Keratinocyte (primary cell): ENCODE data around the gene NT5DC4. TPM values are rescaled to one million over a fixed set of nuclear protein-coding genes. Genes with fewer than 3 reads are reported as not detected.

Experiments used
- DNase-seq: peaks from one replicate; pipeline ENCODE4 v3.0.0-alpha.2; 2011; ENCODE audit warnings: low read depth, missing footprints, low spot score
- FAIRE-seq: peaks from 2 replicates; lab custom pipeline; 2011; peaks lifted over from hg19 to GRCh38; lab: Jason Lieb, UNC
- H2AFZ ChIP-seq: 2 replicates; pipeline ENCODE4 v1.6.0; 2012; ENCODE audit warnings: low read length, control low read depth, inconsistent platforms; ENCODE audit not compliant: control insufficient read depth
- H3K27ac ChIP-seq: 2 replicates; pipeline ENCODE4 v1.5.1; 2011; ENCODE audit warnings: low read length; ENCODE audit not compliant: control insufficient read depth, insufficient read depth
- H3K27me3 ChIP-seq: 3 replicates; pipeline ENCODE4 v1.6.0; 2011; ENCODE audit warnings: low read length; ENCODE audit not compliant: control insufficient read depth, insufficient read depth; ENCODE audit errors: extremely low read depth
- H3K36me3 ChIP-seq, 2 experiments: 2 replicates in 1 of 2; 3 replicates in 1 of 2; pipeline ENCODE4 v1.5.1; 2011; ENCODE audit warnings: low read length in 2 of 2, mild to moderate bottlenecking in 1 of 2; ENCODE audit not compliant: control insufficient read depth in 2 of 2, insufficient read depth in 2 of 2; ENCODE audit errors: extremely low read depth in 1 of 2
- H3K4me1 ChIP-seq: 3 replicates; pipeline ENCODE4 v1.5.1; 2011; ENCODE audit warnings: low read length; ENCODE audit not compliant: control insufficient read depth, insufficient read depth; ENCODE audit errors: extremely low read depth
- H3K4me2 ChIP-seq: 3 replicates; pipeline ENCODE4 v1.6.0; 2011; ENCODE audit warnings: low read depth, low read length; ENCODE audit not compliant: control insufficient read depth, insufficient read depth; ENCODE audit errors: extremely low read depth
- H3K4me3 ChIP-seq, 3 experiments: fragments of 200-600 bp in 1 of 3; sonication (generic) in 1 of 3; 2 replicates in 2 of 3; 3 replicates in 1 of 3; pipeline ENCODE4 v1.5.1; 2011 to 2016; ENCODE audit warnings: low read length in 3 of 3, mild to moderate bottlenecking in 3 of 3, control low read depth in 2 of 3, inconsistent platforms in 1 of 3, low read depth in 1 of 3, mixed read lengths in 1 of 3, mixed run types in 1 of 3, moderate library complexity in 1 of 3; ENCODE audit not compliant: control insufficient read depth in 2 of 3, insufficient read depth in 2 of 3; ENCODE audit errors: extremely low read depth in 1 of 3
- H3K79me2 ChIP-seq: 2 replicates; pipeline ENCODE4 v1.6.0; 2012; ENCODE audit warnings: low read length; ENCODE audit not compliant: control insufficient read depth, insufficient read depth
- H3K9ac ChIP-seq: 3 replicates; pipeline ENCODE4 v1.6.0; 2011; ENCODE audit warnings: low read length; ENCODE audit not compliant: control insufficient read depth, insufficient read depth; ENCODE audit errors: extremely low read depth
- H3K9me1 ChIP-seq: 3 replicates; pipeline ENCODE4 v1.6.0; 2011; ENCODE audit warnings: low read length; ENCODE audit not compliant: control insufficient read depth, insufficient read depth; ENCODE audit errors: extremely low read depth
- H3K9me3 ChIP-seq: 2 replicates; pipeline ENCODE4 v1.5.1; 2012; ENCODE audit warnings: low read depth, low read length; ENCODE audit not compliant: control insufficient read depth
- H4K20me1 ChIP-seq: 3 replicates; pipeline ENCODE4 v1.6.0; 2011; ENCODE audit warnings: low read length; ENCODE audit not compliant: control insufficient read depth, insufficient read depth; ENCODE audit errors: extremely low read depth
- CTCF ChIP-seq, 3 experiments: IDR thresholded peaks in 1 of 3; conservative IDR thresholded peaks in 1 of 3; optimal IDR thresholded peaks in 1 of 3; 2 replicates in 2 of 3; 3 replicates in 1 of 3; pipeline versions ENCODE3 to v1.5.1; 2011; ENCODE audit warnings: low read length in 3 of 3, mild to moderate bottlenecking in 3 of 3, moderate library complexity in 2 of 3, control low read depth in 1 of 3, inconsistent platforms in 1 of 3; ENCODE audit not compliant: insufficient read depth in 2 of 3; ENCODE audit errors: extremely low read depth in 1 of 3
- EZH2 ChIP-seq: IDR thresholded peaks from one replicate; pipeline ENCODE4 v1.6.1; 2012; ENCODE audit warnings: inconsistent platforms, mild to moderate bottlenecking, low read length, moderate library complexity
- dilution Hi-C: fragments of 300-500 bp; cut with MboI; formaldehyde crosslinking; loops from one replicate; pipeline ENCODE4 v1.7.0; 2020; ENCODE audit warnings: low sequenced_read_pairs; ENCODE audit not compliant: extremely low pct_ligation_motif_present
- polyA plus RNA-seq, 5 experiments: library from polyadenylated mRNA; depleted of rRNA in 3 of 5; stranded (reverse) in 3 of 5; stranded (forward) in 1 of 5; unstranded in 1 of 5; fragments of >200 nt; gene quantifications; 1 replicate in 1 of 5; 2 replicates in 3 of 5; 3 replicates in 1 of 5; pipeline versions ENCODE4 v1.2.1 to v1.2.3, GENCODE V29; 2011 to 2012; ENCODE audit warnings: missing spikeins in 2 of 5, low read depth in 1 of 5, low replicate concordance in 1 of 5

The NT5DC4 gene
- polyA plus RNA-seq, 1 donor (not counting 4 experiments of a cell fraction or from before 2014, with no cell fraction given), result 1.00 TPM

GRCh38 chr2:112688086-112688880, 32.5 kb upstream of the NT5DC4 start:
- Histone ChIP-seq H3K27ac (no peak overlapping the region), H3K27me3 (no peaks in the 10 kb centered on the region), H3K36me3 (no peaks in the 10 kb centered on the region), H3K79me2 (no peaks in the 10 kb centered on the region), H3K9ac (no peak overlapping the region), H3K4me1 (peaks cover 28% of the 10 kb centered on the region), H3K4me2 (no peak overlapping the region), H3K4me3 (no peak overlapping the region), H4K20me1 (no peaks in the 10 kb centered on the region), H2AFZ (no peak overlapping the region), H3K9me3 (no peaks in the 10 kb centered on the region), H3K9me1 (no peaks in the 10 kb centered on the region)
- FAIRE-seq (no peak), DNase-seq (no peak)
- TF ChIP-seq EZH2 (no peak), CTCF (optimal IDR thresholded peaks at IDR 0.05 in 1 of 3, IDR thresholded peaks at IDR 0.05 in 1 of 3, conservative IDR thresholded peaks at IDR 0.05 in 1 of 3; ENCODE audit: extremely low read depth in 1 of 3, insufficient read depth in 2 of 3, low read length in 3 of 3) (no peak)
- dilution Hi-C loops, result no loop called here

- Histone ChIP-seq H3K79me2 (no peaks in the 10 kb centered on the region), H3K4me1 (peaks cover 32% of the 10 kb centered on the region), H3K4me3 (no peak overlapping the region), H3K36me3 (no peaks in the 10 kb centered on the region), H3K27me3 (no peaks in the 10 kb centered on the region), H2AFZ (peak overlapping the region; percentile 29), H3K4me2 (peak overlapping the region; percentile 22), H3K27ac (peak overlapping the region; percentile 95), H3K9me1 (no peaks in the 10 kb centered on the region), H3K9ac (peak overlapping the region; percentile 51), H3K9me3 (no peaks in the 10 kb centered on the region), H4K20me1 (no peaks in the 10 kb centered on the region)
- DNase-seq (no peak), FAIRE-seq (peak; percentile 41)
- dilution Hi-C loops, result no loop called here
- TF ChIP-seq EZH2 (no peak), CTCF (optimal IDR thresholded peaks at IDR 0.05 in 1 of 3, IDR thresholded peaks at IDR 0.05 in 1 of 3, conservative IDR thresholded peaks at IDR 0.05 in 1 of 3; ENCODE audit: extremely low read depth in 1 of 3, insufficient read depth in 2 of 3, low read length in 3 of 3) (peak; percentile 45 to 48 (median 46))
These were observed 29.9 kb upstream of the NT5DC4 start for GRCh38 chr2:112690853-112691401.
